Erythroblast (primary cell): ENCODE results near the gene ALDH3B1.

Experiments
- GATA1 ChIP-seq: IDR thresholded peaks from 2 replicates; pipeline ENCODE4 v1.6.1; 2011; ENCODE audit warnings: low read depth, mild to moderate bottlenecking, control low read depth, low read length, moderate library complexity
- POLR2A ChIP-seq: IDR thresholded peaks from 2 replicates; pipeline ENCODE4 v1.6.1; 2011; ENCODE audit warnings: mild to moderate bottlenecking, low read length

DNA sequence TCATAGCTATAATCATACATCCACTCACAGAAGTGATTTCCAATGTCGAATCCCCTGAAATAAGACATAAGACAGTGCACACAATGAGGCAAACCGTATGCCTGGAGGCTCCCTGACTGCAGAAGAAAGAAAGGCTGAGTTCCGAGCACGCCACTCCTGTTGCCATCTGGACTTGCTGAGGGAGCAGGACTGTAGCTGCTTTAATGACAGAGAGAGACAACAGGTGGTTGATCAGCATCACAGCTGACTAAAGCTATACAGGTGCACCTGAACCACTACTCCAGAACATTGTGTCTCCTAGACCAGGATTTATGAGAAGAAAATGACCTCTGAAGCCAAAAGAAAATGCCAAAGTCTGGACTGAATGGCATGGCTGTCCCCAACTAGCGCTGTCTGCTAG lies 55.7 kb downstream of the ALDH3B1 start:
- TF ChIP-seq POLR2A (no peak), GATA1 (no peak)
